Hepatocyte (in vitro differentiated cells): ENCODE results near the gene LHX4. TPM values are rescaled to one million over a fixed set of nuclear protein-coding genes. Genes with fewer than 3 reads are reported as not detected.

Source experiments
- DNase-seq: peaks from one replicate; pipeline ENCODE4 v3.0.0-alpha.2; 2016; ENCODE audit warnings: low spot score
- H2AFZ ChIP-seq: fragments of 200-600 bp; sonication (generic); 2 replicates; pipeline ENCODE4 v1.6.0; 2016; ENCODE audit warnings: antibody characterized with exemption, mild to moderate bottlenecking
- H3K27ac ChIP-seq: fragments of 200-600 bp; sonication (generic); 2 replicates; pipeline ENCODE4 v1.5.1; 2016; ENCODE audit warnings: mild to moderate bottlenecking
- H3K27me3 ChIP-seq: fragments of 200-600 bp; sonication (generic); 2 replicates; pipeline ENCODE4 v1.6.1; 2016
- H3K36me3 ChIP-seq: fragments of 200-600 bp; sonication (generic); replicated peaks from 2 replicates; pipeline ENCODE4 v1.5.1; 2016; ENCODE audit warnings: low read depth; ENCODE audit not compliant: insufficient read depth
- H3K4me1 ChIP-seq: fragments of 200-600 bp; sonication (generic); 2 replicates; pipeline ENCODE4 v1.5.1; 2016; ENCODE audit warnings: mild to moderate bottlenecking, moderate library complexity; ENCODE audit not compliant: insufficient read depth
- H3K4me2 ChIP-seq: fragments of 200-600 bp; sonication (generic); 2 replicates; pipeline ENCODE4 v1.6.0; 2016
- H3K4me3 ChIP-seq: fragments of 200-600 bp; sonication (generic); 2 replicates; pipeline ENCODE4 v1.5.1; 2016; ENCODE audit warnings: mild to moderate bottlenecking
- H3K79me2 ChIP-seq: fragments of 200-600 bp; sonication (generic); 2 replicates; pipeline ENCODE4 v1.6.0; 2017; ENCODE audit warnings: mild to moderate bottlenecking
- H3K9me2 ChIP-seq: fragments of 200-600 bp; sonication (generic); replicated peaks from 2 replicates; pipeline ENCODE4 v1.6.0; 2017; ENCODE audit warnings: mild to moderate bottlenecking; ENCODE audit not compliant: insufficient read depth
- H3K9me3 ChIP-seq: fragments of 200-600 bp; sonication (generic); 2 replicates; pipeline ENCODE4 v1.5.1; 2016; ENCODE audit warnings: low read depth, mild to moderate bottlenecking
- H4K20me1 ChIP-seq: fragments of 200-600 bp; sonication (generic); 2 replicates; pipeline ENCODE4 v1.6.0; 2016; ENCODE audit warnings: mild to moderate bottlenecking; ENCODE audit not compliant: insufficient read depth, poor library complexity, severe bottlenecking
- CTCF ChIP-seq: fragments of 200-600 bp; sonication (generic); IDR thresholded peaks from 2 replicates; pipeline ENCODE4 v1.5.1; 2016; ENCODE audit warnings: antibody characterized with exemption, mild to moderate bottlenecking; ENCODE audit not compliant: poor library complexity
- EZH2 ChIP-seq: fragments of 200-600 bp; sonication (generic); IDR thresholded peaks from 2 replicates; pipeline ENCODE4 v1.6.1; 2016; ENCODE audit warnings: antibody characterized with exemption, mild to moderate bottlenecking, borderline replicate concordance
- EZH2phosphoT487 ChIP-seq: fragments of 200-600 bp; sonication (generic); IDR thresholded peaks from one replicate; pipeline ENCODE4 v1.6.1; 2018; ENCODE audit warnings: antibody characterized with exemption, mild to moderate bottlenecking, low read depth, moderate library complexity; ENCODE audit not compliant: unreplicated experiment, severe bottlenecking
- WGBS: methylation state at CpG from one replicate; pipeline ENCODE4 v1.1.6; 2016; ENCODE audit warnings: low lambda C conversion rate; ENCODE audit errors: missing lambda C conversion rate; 5-methylcytosine and 5-hydroxymethylcytosine counted together
- polyA plus RNA-seq: library from polyadenylated mRNA; unstranded; fragments of >200 nt; fragmentation: Nextera tagmentation; extraction: Ambion mirVana; gene quantifications from 2 replicates; pipeline ENCODE4 v1.2.1, GENCODE V29; 2016
- total RNA-seq: library from RNA; depleted of rRNA; stranded (reverse); fragments of >200 nt; gene quantifications from 2 replicates; pipeline ENCODE4 v1.2.3, GENCODE V29; 2014

Gene LHX4
- total and polyA plus RNA-seq, 2 experiments from 2014 or later = 0.03 to 0.28 TPM

DNA sequence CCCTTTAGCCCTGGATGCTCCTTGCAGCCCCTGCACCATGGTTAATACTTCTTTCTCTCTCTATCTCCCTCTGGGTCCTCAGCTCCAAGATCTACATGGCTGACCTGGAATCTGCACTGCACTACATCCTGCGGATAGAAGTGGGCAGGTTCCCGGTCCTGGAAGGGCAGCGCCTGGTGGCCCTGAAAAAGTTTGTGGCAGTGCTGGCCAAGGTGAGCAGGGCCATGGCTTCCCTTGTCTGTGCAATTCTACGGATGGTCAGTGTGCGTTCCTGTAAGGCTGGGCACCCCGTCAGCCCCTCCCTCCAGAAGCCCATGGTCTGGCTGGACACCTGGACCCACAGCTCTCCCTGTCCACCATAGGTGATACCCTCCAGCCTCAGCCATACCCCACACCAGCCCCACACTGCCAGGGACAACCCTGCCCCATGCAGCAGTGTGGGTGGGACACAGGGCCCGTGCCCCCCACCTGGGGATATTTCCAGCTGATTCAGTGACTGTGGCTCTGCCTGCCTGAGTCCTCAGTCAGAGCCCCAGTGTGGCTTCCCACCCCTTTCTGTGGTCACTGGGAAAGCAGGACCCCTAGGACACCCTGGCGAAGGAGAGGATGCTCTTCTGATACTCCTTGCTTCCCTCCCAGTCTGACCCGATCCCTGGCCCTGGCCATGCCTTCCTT is 44.0 kb upstream of the LHX4 start:
- no peak overlapping the region for H3K27ac ChIP-seq
- H3K9me3 ChIP-seq = no peaks in the 10 kb centered on the region
- no peaks in the 10 kb centered on the region for H3K36me3 ChIP-seq
- no peaks in the 10 kb centered on the region for H3K79me2 ChIP-seq
- no peaks in the 10 kb centered on the region for H3K4me1 ChIP-seq
- H3K4me2 ChIP-seq = no peak overlapping the region
- H3K27me3 ChIP-seq = no peaks in the 10 kb centered on the region
- DNase-seq = no peak
- 94% methylated on average over 8 of the region's 9 CpGs for WGBS
- no peak overlapping the region for H3K4me3 ChIP-seq
- no peaks in the 10 kb centered on the region for H3K9me2 ChIP-seq
- TF ChIP-seq EZH2 = no peak
- H4K20me1 ChIP-seq = no peaks in the 10 kb centered on the region
- no peak overlapping the region for H2AFZ ChIP-seq

DNA sequence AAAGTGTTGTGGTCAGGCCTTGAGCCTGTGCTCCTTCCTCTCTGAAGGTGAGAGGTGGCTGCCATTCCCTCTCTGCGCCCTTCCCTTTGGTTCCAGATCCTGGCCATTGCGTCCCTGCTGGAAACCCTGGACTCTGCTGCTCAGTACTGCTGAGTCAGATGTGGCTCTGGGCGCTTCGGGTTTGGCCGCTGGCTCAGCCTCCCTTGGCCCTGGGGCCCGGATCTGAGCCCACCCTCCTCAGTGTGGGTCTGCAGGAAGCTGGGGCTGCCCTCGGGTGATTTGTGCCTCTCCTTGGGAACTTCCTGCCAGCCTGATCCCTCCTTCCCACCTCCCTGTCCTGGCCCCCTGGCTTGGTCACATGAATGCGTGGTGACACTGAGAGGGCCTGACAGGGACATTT is 43.2 kb upstream of the LHX4 start:
- no peak overlapping the region for H3K4me3 ChIP-seq
- no peaks in the 10 kb centered on the region for H4K20me1 ChIP-seq
- no peaks in the 10 kb centered on the region for H3K79me2 ChIP-seq
- no peaks in the 10 kb centered on the region for H3K36me3 ChIP-seq
- no peak for TF ChIP-seq CTCF
- no peak for TF ChIP-seq EZH2
- no peak for TF ChIP-seq EZH2phosphoT487
- H3K9me2 ChIP-seq = no peaks in the 10 kb centered on the region
- no peak overlapping the region for H3K4me2 ChIP-seq
- H3K27ac ChIP-seq = no peak overlapping the region
- H3K9me3 ChIP-seq = no peaks in the 10 kb centered on the region
- no peak for DNase-seq
- WGBS = 79% methylated on average over 8 of the region's 8 CpGs
- H3K27me3 ChIP-seq = no peaks in the 10 kb centered on the region
- no peak overlapping the region for H2AFZ ChIP-seq
- no peaks in the 10 kb centered on the region for H3K4me1 ChIP-seq

GRCh38 chr1:180187626-180188025 is 42.4 kb upstream of the LHX4 start:
- Histone ChIP-seq H3K27ac (no peak overlapping the region), H3K9me2 (no peaks in the 10 kb centered on the region), H3K36me3 (no peaks in the 10 kb centered on the region), H3K79me2 (no peaks in the 10 kb centered on the region), H3K4me3 (no peak overlapping the region), H3K4me2 (no peak overlapping the region), H3K27me3 (no peaks in the 10 kb centered on the region), H3K9me3 (no peaks in the 10 kb centered on the region), H4K20me1 (no peaks in the 10 kb centered on the region), H2AFZ (no peak overlapping the region), H3K4me1 (no peaks in the 10 kb centered on the region)
- TF ChIP-seq CTCF (no peak), EZH2phosphoT487 (no peak), EZH2 (no peak)
- 97% methylated on average over 5 of the region's 5 CpGs for WGBS
- no peak for DNase-seq

DNA sequence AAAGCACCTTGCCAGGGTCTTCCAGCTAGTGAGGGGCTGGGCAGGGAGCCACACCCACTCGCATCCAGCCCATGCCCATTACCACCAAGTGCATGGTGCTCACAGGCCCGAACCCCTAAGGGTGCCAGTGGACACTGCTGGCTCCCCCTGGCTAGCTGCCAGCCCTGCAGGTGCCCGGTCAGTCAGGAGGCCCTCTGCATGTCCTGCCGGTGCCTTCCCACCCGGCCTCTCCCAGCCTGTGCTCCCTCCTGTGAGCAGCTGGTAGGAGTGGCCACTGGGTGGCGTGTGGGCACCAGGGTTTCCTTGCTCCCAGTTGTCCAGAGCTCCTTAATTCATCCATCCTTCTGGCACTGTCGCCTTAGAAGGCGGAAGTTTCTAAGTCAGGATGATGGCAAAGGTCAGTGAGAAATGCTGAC is 42.0 kb upstream of the LHX4 start:
- Histone ChIP-seq H4K20me1 (no peaks in the 10 kb centered on the region), H3K27me3 (no peaks in the 10 kb centered on the region), H3K4me1 (no peaks in the 10 kb centered on the region), H3K4me2 (no peak overlapping the region), H3K79me2 (no peaks in the 10 kb centered on the region), H3K27ac (no peak overlapping the region), H2AFZ (no peak overlapping the region), H3K9me3 (no peaks in the 10 kb centered on the region), H3K36me3 (no peaks in the 10 kb centered on the region), H3K4me3 (no peak overlapping the region), H3K9me2 (no peaks in the 10 kb centered on the region)
- DNase-seq = peak; percentile 83
- 39% methylated on average over 8 of the region's 8 CpGs for WGBS
- TF ChIP-seq CTCF (peak; percentile 83), EZH2 (no peak)
